ENCODE results near the gene SLC9A3. TPM values are rescaled to one million over a fixed set of nuclear protein-coding genes. Genes with fewer than 3 reads are reported as not detected.

Gene SLC9A3
- polyA plus RNA-seq, 3 donors = 0.31 to 0.42 (median 0.36) TPM

DNA sequence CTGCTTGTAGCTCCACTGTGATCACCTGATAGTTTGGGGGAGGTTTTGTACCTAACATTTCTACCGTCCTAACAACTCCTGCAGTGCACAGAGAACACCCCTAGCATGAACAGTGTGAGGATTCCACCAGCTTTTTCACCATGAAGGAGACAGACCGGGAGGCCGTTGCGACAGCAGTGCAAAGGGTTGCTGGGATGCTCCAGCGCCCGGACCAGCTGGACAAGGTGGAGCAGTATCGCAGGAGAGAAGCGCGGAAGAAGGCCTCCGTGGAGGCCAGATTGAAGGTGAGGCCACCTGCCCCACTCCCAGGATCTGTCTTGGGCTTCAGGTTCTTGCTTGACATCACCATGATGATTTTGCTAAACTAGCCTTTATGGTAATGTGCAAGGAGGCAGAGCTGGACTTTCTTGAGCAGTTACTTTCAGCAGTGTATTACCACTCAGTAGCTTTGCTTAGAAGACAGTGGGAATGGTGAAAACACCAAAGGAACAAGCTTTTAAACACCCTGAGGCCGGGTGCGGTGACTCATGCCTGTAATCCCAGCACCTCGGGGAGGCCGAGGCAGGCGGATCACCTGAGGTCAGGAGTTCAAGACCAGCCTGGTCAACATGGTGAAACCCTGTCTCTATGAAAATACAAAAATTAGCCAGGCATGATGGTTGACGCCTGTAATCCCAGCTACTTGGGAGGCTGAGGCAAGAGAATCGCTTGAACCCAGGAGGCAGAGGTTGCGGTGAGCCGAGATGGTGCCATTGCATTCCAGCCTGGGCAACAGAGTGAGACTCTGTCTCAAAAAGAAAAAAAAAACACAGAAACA, 78.0 kb downstream of the SLC9A3 start:
- peaks cover 69% of the 10 kb centered on the region for H4K20me1 ChIP-seq (ENCODE audit: insufficient read depth, low read length)
- Mint-ChIP-seq H3K9me3 (peaks cover 0 to 5% (median 2%) of the 10 kb centered on the region in 7 donors), H3K27me3 (ENCODE audit: low read depth in 3 of 3) (peaks cover 0 to 2% (median 0%) of the 10 kb centered on the region in 3 donors), H3K4me1 (peaks cover 47% of the 10 kb centered on the region), H3K4me3 (no peak overlapping the region), H3K27ac (peak overlapping the region in 3 of 7 donors; percentile 62 to 93 (median 92)), H3K36me3 (peaks cover 46 to 66% of the 10 kb centered on the region in 2 donors)
- H3K4me1 ChIP-seq (ENCODE audit: control insufficient read depth in 1 of 2, insufficient read depth in 2 of 2, low read length in 2 of 2) = peaks cover 43 to 44% of the 10 kb centered on the region in 2 donors
- intact Hi-C loops (cut with micrococcal nuclease) = loop anchor here (5.0 to 10.0 kb wide), 5 partner anchors 99 to 459 kb away; partner anchors contain the start of genes CEP72 (in 2 of the 2) and PDCD6 (in 1 of the 2)
- peaks cover 39 to 52% of the 10 kb centered on the region in 2 donors for H3K36me3 ChIP-seq (replicated peaks in 1 of 2; ENCODE audit: control insufficient read depth in 1 of 2, insufficient read depth in 2 of 2, low read length in 2 of 2)
- no peak overlapping the region for H2AFZ ChIP-seq (ENCODE audit: insufficient read depth, low read depth, low read length, poor library complexity, severe bottlenecking)
- no peak overlapping the region for H3K27ac ChIP-seq (ENCODE audit: low read depth in 1 of 2, low read length in 2 of 2)
- peaks cover 0 to 4% of the 10 kb centered on the region in 2 donors for H3K9me3 ChIP-seq (replicated peaks in 1 of 2; ENCODE audit: control insufficient read depth in 1 of 2, insufficient read depth in 1 of 2, low read length in 2 of 2)
- WGBS (ENCODE audit: insufficient coverage) = 99% methylated on average over 15 of the region's 19 CpGs
- TF ChIP-seq, protein P1, sequence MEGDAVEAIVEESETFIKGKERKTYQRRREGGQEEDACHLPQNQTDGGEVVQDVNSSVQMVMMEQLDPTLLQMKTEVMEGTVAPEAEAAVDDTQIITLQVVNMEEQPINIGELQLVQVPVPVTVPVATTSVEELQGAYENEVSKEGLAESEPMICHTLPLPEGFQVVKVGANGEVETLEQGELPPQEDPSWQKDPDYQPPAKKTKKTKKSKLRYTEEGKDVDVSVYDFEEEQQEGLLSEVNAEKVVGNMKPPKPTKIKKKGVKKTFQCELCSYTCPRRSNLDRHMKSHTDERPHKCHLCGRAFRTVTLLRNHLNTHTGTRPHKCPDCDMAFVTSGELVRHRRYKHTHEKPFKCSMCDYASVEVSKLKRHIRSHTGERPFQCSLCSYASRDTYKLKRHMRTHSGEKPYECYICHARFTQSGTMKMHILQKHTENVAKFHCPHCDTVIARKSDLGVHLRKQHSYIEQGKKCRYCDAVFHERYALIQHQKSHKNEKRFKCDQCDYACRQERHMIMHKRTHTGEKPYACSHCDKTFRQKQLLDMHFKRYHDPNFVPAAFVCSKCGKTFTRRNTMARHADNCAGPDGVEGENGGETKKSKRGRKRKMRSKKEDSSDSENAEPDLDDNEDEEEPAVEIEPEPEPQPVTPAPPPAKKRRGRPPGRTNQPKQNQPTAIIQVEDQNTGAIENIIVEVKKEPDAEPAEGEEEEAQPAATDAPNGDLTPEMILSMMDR (IDR thresholded peaks at IDR 0.05) = no peak
- no peak overlapping the region for H3K4me3 ChIP-seq (replicated peaks in 1 of 3; ENCODE audit: low read depth in 2 of 3, low read length in 3 of 3)
- H3K9ac ChIP-seq (ENCODE audit: insufficient read depth, low read length, poor library complexity, severe bottlenecking) = no peak overlapping the region
- peaks cover 30% of the 10 kb centered on the region for H3K79me2 ChIP-seq (ENCODE audit: insufficient read depth, low read length)
- H3K4me2 ChIP-seq (replicated peaks; ENCODE audit: extremely low read depth, low read length, poor library complexity, severe bottlenecking) = no peak overlapping the region
- DNase-seq = no peak
- H3K27me3 ChIP-seq (ENCODE audit: control insufficient read depth in 2 of 2, insufficient read depth in 2 of 2, low read length in 2 of 2) = no peaks in the 10 kb centered on the region

- intact Hi-C loops (cut with micrococcal nuclease) = loop anchor here (5.0 to 10.0 kb wide), 5 partner anchors 99 to 459 kb away; partner anchors contain the start of genes CEP72 (in 2 of the 2) and PDCD6 (in 1 of the 2)
- 94% methylated on average over 7 of the region's 10 CpGs for WGBS (ENCODE audit: insufficient coverage)
- Mint-ChIP-seq H3K4me1 (peaks cover 52% of the 10 kb centered on the region), H3K27me3 (ENCODE audit: low read depth in 3 of 3) (peaks cover 0 to 2% (median 0%) of the 10 kb centered on the region in 3 donors), H3K4me3 (no peak overlapping the region), H3K36me3 (peaks cover 40 to 59% of the 10 kb centered on the region in 2 donors), H3K9me3 (peaks cover 0 to 4% (median 2%) of the 10 kb centered on the region in 7 donors), H3K27ac (no peak overlapping the region)
- DNase-seq = no peak
- H3K36me3 ChIP-seq (replicated peaks in 1 of 2; ENCODE audit: control insufficient read depth in 1 of 2, insufficient read depth in 2 of 2, low read length in 2 of 2) = peaks cover 32 to 45% of the 10 kb centered on the region in 2 donors
- H3K79me2 ChIP-seq (ENCODE audit: insufficient read depth, low read length) = peaks cover 30% of the 10 kb centered on the region
- H3K27me3 ChIP-seq (ENCODE audit: control insufficient read depth in 2 of 2, insufficient read depth in 2 of 2, low read length in 2 of 2) = no peaks in the 10 kb centered on the region
- no peak overlapping the region for H3K4me2 ChIP-seq (replicated peaks; ENCODE audit: extremely low read depth, low read length, poor library complexity, severe bottlenecking)
- TF ChIP-seq, protein P1 (IDR thresholded peaks at IDR 0.05) = no peak
- peaks cover 50 to 51% of the 10 kb centered on the region in 2 donors for H3K4me1 ChIP-seq (ENCODE audit: control insufficient read depth in 1 of 2, insufficient read depth in 2 of 2, low read length in 2 of 2)
- no peak overlapping the region for H3K9ac ChIP-seq (ENCODE audit: insufficient read depth, low read length, poor library complexity, severe bottlenecking)
- H3K4me3 ChIP-seq (replicated peaks in 1 of 3; ENCODE audit: low read depth in 2 of 3, low read length in 3 of 3) = no peak overlapping the region
- peaks cover 69% of the 10 kb centered on the region for H4K20me1 ChIP-seq (ENCODE audit: insufficient read depth, low read length)
- H2AFZ ChIP-seq (ENCODE audit: insufficient read depth, low read depth, low read length, poor library complexity, severe bottlenecking) = no peak overlapping the region
- no peaks in the 10 kb centered on the region for H3K9me3 ChIP-seq (replicated peaks in 1 of 2; ENCODE audit: control insufficient read depth in 1 of 2, insufficient read depth in 1 of 2, low read length in 2 of 2)
- H3K27ac ChIP-seq (ENCODE audit: low read depth in 1 of 2, low read length in 2 of 2) = no peak overlapping the region
Measured at GRCh38 chr5:445591-445990, 78.7 kb downstream of the SLC9A3 start.
